NCI-H524 treated with DMSO at 0.1 percent for 48 hours (cell line): Measurements from ENCODE around the gene HYDIN.
"Not testable (repeated sequence)": the region's sequence is repeated elsewhere in the genome, so short reads cannot be mapped to it uniquely, and the experiment has no call there.

Source experiments
- DNase-seq: peaks from one replicate; lab custom pipeline; 2025; lab: John Stamatoyannopoulos, UW

Gene HYDIN

DNA sequence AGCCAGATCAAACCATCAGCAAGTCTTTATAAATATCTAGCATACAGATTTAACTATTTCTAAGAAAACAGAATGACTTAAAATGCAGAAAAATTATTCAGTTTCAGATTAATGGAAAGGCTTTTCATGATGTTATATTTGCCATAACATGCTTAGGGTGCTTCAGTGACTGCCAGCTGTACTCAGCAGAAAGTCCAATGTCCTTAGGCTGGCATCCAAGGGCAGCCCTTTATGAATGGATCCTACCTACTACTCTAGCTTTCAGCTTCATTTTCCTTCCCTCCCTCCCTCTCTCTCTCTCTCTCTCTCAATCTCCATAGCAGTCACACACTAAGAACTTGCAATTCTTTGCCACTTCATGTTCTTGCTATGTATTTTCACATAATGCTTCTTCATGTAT lies 124.6 kb downstream of the HYDIN start:
- not testable (repeated sequence) for DNase-seq

DNA sequence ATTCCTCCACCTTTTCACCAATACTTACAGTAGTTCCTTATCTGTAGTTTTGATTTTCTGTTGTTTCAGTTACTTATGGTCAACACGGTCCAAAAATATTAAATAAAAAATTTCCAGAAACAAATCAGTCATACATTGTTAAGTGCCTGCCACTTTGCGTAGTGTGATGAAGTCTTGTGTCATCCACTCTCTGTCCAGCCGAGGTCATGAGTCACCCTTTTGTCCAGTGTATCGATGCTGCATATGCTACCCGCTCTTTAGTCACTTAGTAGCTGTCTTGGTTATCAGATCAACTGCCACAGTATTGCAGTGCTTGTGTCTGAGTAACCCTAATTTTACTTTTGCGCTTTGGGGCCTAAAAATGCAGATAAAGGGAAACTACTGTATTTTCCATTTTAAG lies 146.9 kb downstream of the HYDIN start:
- not testable (repeated sequence) for DNase-seq

GRCh38 chr16:71080777-71081176 lies 149.7 kb downstream of the HYDIN start:
- not testable (repeated sequence) for DNase-seq

- not testable (repeated sequence) for DNase-seq
Measured at GRCh38 chr16:71080262-71080661, 150.3 kb downstream of the HYDIN start.

- not testable (repeated sequence) for DNase-seq
Measured at GRCh38 chr16:71070651-71071050, 159.9 kb downstream of the HYDIN start.

- DNase-seq, result not testable (repeated sequence)
Measured at GRCh38 chr16:71069842-71070241, 160.7 kb downstream of the HYDIN start.

GRCh38 chr16:71053897-71054609 lies 176.5 kb downstream of the HYDIN start:
- DNase-seq, result not testable (repeated sequence)

GRCh38 chr16:71050307-71050706 lies 180.2 kb downstream of the HYDIN start:
- not testable (repeated sequence) for DNase-seq

DNA sequence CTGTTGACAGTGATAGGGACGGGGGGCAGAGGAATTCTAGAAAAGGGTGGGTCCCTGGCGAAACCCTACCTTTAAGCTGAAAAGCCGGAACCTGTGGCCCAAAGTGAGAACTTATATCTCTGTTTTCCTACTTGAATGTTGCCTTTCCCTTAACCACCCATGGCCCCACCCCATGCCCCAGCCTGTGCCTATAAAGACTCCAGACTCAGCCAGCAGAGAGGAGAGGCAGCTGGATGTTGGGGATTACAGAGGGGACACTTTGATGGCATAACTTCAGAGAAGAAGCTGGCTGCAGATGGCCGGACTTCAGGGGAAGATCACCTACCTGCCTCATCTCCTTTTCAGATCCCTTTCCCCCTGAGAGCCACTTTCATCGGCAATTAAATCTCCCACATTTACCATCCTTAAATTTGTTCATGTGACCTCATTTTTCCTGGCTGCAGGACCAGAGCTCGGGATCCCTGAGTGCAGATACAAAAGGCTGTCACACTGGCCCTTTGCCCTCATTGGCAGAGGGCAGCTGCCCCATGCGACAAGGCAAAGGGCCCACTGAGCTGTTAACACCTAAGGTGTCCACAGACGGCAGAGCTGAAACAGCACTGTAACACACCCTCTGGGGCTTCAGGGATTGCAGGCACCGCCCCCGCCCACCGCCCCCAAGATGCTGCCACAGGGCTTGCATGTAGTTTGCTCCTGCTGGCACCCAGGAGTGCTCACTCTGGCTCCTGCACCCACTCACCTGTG lies 191.0 kb downstream of the HYDIN start:
- not testable (repeated sequence) for DNase-seq

DNA sequence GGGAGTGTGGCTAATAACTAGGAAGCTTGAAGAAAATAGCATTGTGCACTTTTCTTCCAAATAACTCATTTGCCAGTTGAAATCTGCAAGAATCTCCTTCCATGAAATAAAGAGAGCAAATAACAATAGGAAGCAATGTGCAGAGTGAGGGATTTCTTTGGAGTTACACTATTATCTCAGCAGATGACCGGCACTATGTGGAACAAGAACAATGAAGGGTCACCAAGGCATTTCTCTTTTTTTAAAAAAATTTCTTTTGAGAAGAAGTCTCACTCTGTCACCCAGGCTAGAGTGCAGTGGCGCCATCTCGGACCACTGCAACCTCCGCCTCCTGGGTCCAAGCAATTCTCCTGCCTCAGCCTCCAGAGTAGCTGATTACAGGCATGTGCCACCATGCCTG lies 192.1 kb downstream of the HYDIN start:
- not testable (repeated sequence) for DNase-seq

DNA sequence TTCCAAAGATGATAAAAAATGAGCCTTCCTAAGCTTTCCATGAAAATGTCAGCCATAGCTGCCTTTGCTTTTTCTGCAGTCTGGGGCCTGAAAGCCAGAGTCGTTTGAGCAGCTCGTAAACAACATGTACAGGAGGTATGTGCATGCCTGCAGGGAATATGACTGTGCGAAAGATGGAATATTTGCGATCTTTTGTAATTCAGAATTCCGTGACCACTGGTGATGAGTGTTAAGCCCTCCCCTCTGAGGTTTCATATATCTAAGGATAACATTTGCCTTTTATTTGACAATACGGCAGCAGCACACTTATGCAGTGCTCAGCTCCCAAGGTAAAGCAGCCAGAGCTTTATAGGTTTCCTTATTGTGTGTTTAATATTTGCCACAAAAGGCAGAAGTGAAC lies 192.5 kb downstream of the HYDIN start:
- not testable (repeated sequence) for DNase-seq

- not testable (repeated sequence) for DNase-seq
Measured at GRCh38 chr16:71028032-71028727, 202.3 kb downstream of the HYDIN start.

DNA sequence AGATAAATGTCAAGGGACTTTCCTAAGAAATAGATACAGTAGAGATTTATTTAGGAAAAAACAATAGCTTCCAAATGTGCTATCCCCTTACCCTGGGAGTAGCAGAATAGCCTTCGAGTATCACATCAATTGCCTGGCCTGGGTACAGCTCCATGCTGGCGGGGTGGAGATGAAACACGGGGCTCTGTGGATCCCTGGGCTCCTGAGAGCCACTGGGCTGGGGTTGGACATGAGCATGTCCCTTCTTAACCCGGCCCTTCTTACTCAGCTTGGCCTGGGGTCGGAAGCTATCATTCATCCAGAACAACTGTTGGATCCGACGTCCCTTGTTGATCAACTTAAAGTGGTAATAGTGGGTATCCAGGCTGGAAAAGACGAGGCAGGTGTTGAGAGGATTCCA lies 203.0 kb downstream of the HYDIN start:
- DNase-seq, result not testable (repeated sequence)

DNA sequence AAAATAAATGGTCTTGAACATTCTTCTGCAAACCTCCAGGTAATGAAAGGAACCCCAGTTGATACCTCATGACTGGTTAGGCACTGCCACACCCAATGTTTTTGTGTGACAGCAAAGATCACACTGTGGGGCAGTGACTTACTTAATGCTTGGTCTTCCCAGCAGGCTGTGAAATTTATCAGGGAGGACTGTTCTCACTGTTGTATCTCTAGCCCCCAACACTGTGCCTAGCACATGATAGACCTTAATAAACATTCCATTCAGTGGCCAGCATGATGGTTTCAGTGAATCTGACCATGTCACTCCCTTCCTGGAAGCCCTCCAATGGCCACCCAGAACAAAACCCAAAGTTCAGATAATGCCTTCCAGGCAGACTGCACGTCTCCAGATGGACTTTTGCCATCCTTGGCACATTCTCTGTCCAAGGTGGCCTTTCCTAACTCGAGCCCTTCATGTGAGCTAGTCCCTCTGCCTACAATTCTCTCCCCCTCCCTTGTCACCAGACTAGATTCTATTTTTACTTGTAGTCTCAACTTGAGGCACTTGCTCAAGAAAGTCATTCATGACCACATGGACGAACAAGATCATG lies 206.6 kb downstream of the HYDIN start:
- not testable (repeated sequence) for DNase-seq

DNA sequence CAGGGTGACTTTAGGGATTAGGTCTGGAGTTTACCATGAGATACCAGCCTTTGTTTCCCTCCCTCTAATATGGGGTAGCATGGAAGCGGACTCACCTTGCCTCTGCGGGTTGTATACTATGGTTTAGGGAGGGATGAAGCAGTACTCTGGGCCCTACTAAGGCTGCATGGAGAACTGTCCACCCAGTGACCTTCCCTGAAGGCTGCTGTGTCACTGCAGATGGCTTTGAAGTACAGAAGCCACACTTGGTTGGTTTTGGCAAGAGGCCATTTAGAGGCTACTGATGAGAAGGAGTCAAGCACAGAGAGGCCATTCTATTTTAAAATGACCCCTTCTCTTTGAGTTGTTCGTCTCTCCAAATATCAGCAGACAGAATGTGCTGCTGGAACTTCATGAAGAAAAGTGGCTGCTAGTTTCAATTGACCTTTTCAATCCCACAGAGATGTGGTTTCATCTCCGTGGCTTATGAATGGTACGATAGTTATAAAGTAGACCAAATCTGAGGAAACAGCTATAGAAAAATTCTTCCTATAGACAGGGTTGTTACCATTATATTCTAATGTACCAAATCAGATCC lies 208.5 kb downstream of the HYDIN start:
- DNase-seq, result not testable (repeated sequence)

GRCh38 chr16:71019067-71019682 lies 211.3 kb downstream of the HYDIN start:
- DNase-seq, result not testable (repeated sequence)

- not testable (repeated sequence) for DNase-seq
Measured at GRCh38 chr16:71015419-71015818, 215.1 kb downstream of the HYDIN start.

- DNase-seq, result not testable (repeated sequence)
Measured at GRCh38 chr16:71009440-71010223, 220.9 kb downstream of the HYDIN start.

GRCh38 chr16:71006516-71006915 lies 224.0 kb downstream of the HYDIN start:
- not testable (repeated sequence) for DNase-seq

DNA sequence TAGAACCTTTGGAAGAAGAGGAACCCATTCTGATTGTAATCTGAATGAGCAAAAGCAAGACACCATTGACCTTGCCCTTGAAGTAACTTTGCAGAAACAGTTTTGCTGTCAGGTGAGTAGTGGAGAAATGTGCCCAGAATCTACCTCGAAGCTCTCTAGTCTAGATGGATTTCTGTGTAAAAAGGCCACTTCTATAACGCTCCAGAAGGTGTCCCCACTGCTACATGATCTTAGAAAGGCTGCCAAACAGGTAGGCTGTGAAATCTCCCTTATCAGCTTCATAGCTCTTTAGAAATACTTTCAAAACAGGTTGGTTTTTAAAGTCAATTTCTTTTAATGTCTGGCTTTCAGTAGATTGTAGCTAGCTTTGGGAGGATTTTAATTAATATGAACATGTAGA lies 230.8 kb downstream of the HYDIN start:
- not testable (repeated sequence) for DNase-seq

- DNase-seq, result not testable (repeated sequence)
Measured at GRCh38 chr16:70995799-70996198, 234.7 kb downstream of the HYDIN start.
